ENCODE results near the gene SERPINE1. TPM values are rescaled to one million over a fixed set of nuclear protein-coding genes. Genes with fewer than 3 reads are reported as not detected.

SERPINE1 gene
- total and polyA plus RNA-seq, 2 of the 13 experiments (the other 11 are each of a cell fraction or from before 2014, with no cell fraction given) = 21.2 to 1,576 TPM

DNA sequence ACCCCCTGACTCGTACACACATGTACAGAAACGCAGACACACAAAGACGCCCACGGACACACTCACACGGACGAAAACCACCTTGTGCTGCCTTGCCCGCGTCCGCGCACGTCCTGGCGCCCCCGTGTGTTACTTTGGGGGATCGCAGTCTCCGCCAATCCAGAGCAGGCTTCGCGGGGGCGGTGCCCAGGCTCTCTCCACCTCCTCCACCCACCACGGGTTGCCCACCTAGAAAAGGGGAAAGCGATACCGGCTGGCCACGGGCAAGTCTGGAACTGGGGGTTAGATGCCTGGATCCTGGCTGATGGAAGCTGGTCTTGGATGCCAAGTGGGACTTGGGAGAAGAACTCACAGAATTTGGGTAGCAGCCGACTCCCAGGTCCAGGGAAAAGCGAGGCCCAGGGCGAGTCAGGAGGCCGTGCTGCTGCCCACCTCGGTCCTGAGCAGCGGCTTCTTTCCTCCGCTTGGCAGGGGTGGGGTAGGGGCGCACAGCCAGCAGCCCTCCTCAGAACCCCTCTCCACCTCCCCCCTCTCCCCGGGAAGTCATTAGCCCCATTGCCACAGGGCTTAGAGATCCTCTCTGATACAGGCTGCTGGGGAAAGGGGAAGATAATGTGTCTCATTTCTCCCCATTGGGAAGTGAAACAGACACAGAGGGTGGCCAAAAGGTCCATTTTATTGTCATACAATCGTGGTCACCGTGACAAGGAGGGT is 43.1 kb downstream of the SERPINE1 start (continued):
- TF ChIP-seq GABPB1 (CRISPR knock-in tag; IDR thresholded peaks at IDR 0.05) = 0 out of 2 replicates have a peak, but pooled peaks have one; percentile 14
- TF ChIP-seq, protein P1, sequence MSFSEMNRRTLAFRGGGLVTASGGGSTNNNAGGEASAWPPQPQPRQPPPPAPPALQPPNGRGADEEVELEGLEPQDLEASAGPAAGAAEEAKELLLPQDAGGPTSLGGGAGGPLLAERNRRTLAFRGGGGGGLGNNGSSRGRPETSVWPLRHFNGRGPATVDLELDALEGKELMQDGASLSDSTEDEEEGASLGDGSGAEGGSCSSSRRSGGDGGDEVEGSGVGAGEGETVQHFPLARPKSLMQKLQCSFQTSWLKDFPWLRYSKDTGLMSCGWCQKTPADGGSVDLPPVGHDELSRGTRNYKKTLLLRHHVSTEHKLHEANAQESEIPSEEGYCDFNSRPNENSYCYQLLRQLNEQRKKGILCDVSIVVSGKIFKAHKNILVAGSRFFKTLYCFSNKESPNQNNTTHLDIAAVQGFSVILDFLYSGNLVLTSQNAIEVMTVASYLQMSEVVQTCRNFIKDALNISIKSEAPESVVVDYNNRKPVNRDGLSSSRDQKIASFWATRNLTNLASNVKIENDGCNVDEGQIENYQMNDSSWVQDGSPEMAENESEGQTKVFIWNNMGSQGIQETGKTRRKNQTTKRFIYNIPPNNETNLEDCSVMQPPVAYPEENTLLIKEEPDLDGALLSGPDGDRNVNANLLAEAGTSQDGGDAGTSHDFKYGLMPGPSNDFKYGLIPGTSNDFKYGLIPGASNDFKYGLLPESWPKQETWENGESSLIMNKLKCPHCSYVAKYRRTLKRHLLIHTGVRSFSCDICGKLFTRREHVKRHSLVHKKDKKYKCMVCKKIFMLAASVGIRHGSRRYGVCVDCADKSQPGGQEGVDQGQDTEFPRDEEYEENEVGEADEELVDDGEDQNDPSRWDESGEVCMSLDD (CRISPR knock-in tag; IDR thresholded peaks at IDR 0.05; ENCODE audit: borderline replicate concordance) = no peak
- no peak for TF ChIP-seq NONO (IDR thresholded peaks at IDR 0.05)
- 0 out of 2 replicates have a peak, but pooled peaks have one; percentile 26 for TF ChIP-seq NONO (CRISPR knock-in tag; conservative IDR thresholded peaks at IDR 0.05)
- TF ChIP-seq KDM2A (CRISPR knock-in tag; IDR thresholded peaks at IDR 0.05; ENCODE audit: borderline replicate concordance, low read depth) = peak; percentile 67; the same call in 1 of the 2 replicates
- TF ChIP-seq, protein P2, sequence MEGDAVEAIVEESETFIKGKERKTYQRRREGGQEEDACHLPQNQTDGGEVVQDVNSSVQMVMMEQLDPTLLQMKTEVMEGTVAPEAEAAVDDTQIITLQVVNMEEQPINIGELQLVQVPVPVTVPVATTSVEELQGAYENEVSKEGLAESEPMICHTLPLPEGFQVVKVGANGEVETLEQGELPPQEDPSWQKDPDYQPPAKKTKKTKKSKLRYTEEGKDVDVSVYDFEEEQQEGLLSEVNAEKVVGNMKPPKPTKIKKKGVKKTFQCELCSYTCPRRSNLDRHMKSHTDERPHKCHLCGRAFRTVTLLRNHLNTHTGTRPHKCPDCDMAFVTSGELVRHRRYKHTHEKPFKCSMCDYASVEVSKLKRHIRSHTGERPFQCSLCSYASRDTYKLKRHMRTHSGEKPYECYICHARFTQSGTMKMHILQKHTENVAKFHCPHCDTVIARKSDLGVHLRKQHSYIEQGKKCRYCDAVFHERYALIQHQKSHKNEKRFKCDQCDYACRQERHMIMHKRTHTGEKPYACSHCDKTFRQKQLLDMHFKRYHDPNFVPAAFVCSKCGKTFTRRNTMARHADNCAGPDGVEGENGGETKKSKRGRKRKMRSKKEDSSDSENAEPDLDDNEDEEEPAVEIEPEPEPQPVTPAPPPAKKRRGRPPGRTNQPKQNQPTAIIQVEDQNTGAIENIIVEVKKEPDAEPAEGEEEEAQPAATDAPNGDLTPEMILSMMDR (CRISPR knock-in tag; IDR thresholded peaks at IDR 0.05) = peak; percentile 94
- peak; percentile 20; the same call in 1 of the 2 replicates for TF ChIP-seq NFKB2 (CRISPR knock-in tag; IDR thresholded peaks at IDR 0.05; ENCODE audit: borderline replicate concordance)
- no peak for TF ChIP-seq ZFP36 (IDR thresholded peaks at IDR 0.05; ENCODE audit: borderline replicate concordance, low read depth, low read length, partially characterized antibody)
- TF ChIP-seq KLF16 (CRISPR knock-in tag; IDR thresholded peaks at IDR 0.05) = no peak
- TF ChIP-seq SALL1 (CRISPR knock-in tag; IDR thresholded peaks at IDR 0.05) = peak; percentile 48
- TF ChIP-seq XRCC5 (optimal IDR thresholded peaks at IDR 0.05; ENCODE audit: low read length) = peak; percentile 89
- TF ChIP-seq ZNF331 (CRISPR knock-in tag; IDR thresholded peaks at IDR 0.05) = 0 out of 2 replicates have a peak, but pooled peaks have one; percentile 30
- TF ChIP-seq HMG20B (CRISPR knock-in tag; conservative IDR thresholded peaks at IDR 0.05) = no peak
- TF ChIP-seq JUND (CRISPR knock-in tag; IDR thresholded peaks at IDR 0.05) = no peak
- TF ChIP-seq, protein P3, sequence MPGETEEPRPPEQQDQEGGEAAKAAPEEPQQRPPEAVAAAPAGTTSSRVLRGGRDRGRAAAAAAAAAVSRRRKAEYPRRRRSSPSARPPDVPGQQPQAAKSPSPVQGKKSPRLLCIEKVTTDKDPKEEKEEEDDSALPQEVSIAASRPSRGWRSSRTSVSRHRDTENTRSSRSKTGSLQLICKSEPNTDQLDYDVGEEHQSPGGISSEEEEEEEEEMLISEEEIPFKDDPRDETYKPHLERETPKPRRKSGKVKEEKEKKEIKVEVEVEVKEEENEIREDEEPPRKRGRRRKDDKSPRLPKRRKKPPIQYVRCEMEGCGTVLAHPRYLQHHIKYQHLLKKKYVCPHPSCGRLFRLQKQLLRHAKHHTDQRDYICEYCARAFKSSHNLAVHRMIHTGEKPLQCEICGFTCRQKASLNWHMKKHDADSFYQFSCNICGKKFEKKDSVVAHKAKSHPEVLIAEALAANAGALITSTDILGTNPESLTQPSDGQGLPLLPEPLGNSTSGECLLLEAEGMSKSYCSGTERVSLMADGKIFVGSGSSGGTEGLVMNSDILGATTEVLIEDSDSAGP (CRISPR knock-in tag; IDR thresholded peaks at IDR 0.05; ENCODE audit: borderline replicate concordance) = peak; percentile 36; the same call in 1 of the 2 replicates
- no peak for TF ChIP-seq ZFP41 (CRISPR knock-in tag; IDR thresholded peaks at IDR 0.05; ENCODE audit: borderline replicate concordance)
- TF ChIP-seq ZNF232 (CRISPR knock-in tag; IDR thresholded peaks at IDR 0.05; ENCODE audit: borderline replicate concordance) = no peak
- no peak for TF ChIP-seq SPEN (CRISPR knock-in tag; IDR thresholded peaks at IDR 0.05; ENCODE audit: low read depth)

Measured in HepG2 (cell line).